ENCODE results near the gene EMC8.
A peak's percentile ranks its signal among the peaks of the same experiment; 100 is the strongest.

Gene EMC8

GRCh38 chr16:85823328-85823920, 24.1 kb upstream of the EMC8 start:
- Histone ChIP-seq H3K9me2 (replicated peaks; ENCODE audit: low read depth, low read length) (no peaks in the 10 kb centered on the region), H3K4me1 (ENCODE audit: insufficient read depth, low read length, poor library complexity, severe bottlenecking) (no peaks in the 10 kb centered on the region), H3K9ac (ENCODE audit: low read depth, low read length, poor library complexity, severe bottlenecking) (no peak overlapping the region), H3K9me3 (ENCODE audit: insufficient read depth, low read depth, low read length) (no peaks in the 10 kb centered on the region), H3K79me2 (ENCODE audit: insufficient read depth, low read length) (no peaks in the 10 kb centered on the region), H3K4me2 (ENCODE audit: low read depth, low read length, poor library complexity, severe bottlenecking) (no peak overlapping the region), H3K27me3 (ENCODE audit: insufficient read depth, low read length, poor library complexity, severe bottlenecking) (no peaks in the 10 kb centered on the region), H3K36me3 (ENCODE audit: insufficient read depth, low read length) (no peaks in the 10 kb centered on the region), H2AFZ (ENCODE audit: low read length) (no peak overlapping the region), H3F3A (ENCODE audit: low read depth) (no peaks in the 10 kb centered on the region), H4K20me1 (ENCODE audit: insufficient read depth, low read length, poor library complexity, severe bottlenecking) (no peaks in the 10 kb centered on the region), H3K4me3 (ENCODE audit: low read length, poor library complexity, severe bottlenecking) (no peak overlapping the region)
- TF ChIP-seq CTCF (conservative IDR thresholded peaks at IDR 0.05; ENCODE audit: low read length): no peak
- TF ChIP-seq EZH2phosphoT487 (IDR thresholded peaks at IDR 0.05; ENCODE audit: borderline replicate concordance): no peak

DNA sequence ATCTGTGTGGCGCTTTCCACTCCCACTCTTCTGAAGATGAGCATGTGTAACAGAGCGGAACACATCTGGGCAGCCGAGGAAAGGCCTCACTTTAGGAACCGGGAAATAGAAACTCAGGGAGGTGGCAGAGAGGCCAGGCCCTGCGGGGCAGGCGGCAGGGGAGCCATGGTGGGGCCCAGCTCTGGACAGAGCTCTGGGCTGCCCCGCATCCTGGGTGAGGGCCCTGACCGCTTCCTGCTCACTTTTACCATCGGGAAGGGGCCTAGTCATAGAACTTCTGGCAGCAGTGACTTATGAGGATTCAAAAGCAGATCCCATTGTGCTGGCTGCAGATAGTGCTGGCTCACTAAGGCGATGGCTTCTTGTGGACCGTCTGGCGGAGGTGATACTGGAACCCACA, 22.8 kb upstream of the EMC8 start:
- no peak overlapping the region for H3K4me2 ChIP-seq (ENCODE audit: low read depth, low read length, poor library complexity, severe bottlenecking)

GRCh38 chr16:85821390-85822135, 22.2 kb upstream of the EMC8 start:
- Histone ChIP-seq H3F3A (ENCODE audit: low read depth) (no peaks in the 10 kb centered on the region), H3K79me2 (ENCODE audit: insufficient read depth, low read length) (no peaks in the 10 kb centered on the region), H3K4me1 (ENCODE audit: insufficient read depth, low read length, poor library complexity, severe bottlenecking) (no peaks in the 10 kb centered on the region), H3K4me2 (ENCODE audit: low read depth, low read length, poor library complexity, severe bottlenecking) (no peak overlapping the region), H3K36me3 (ENCODE audit: insufficient read depth, low read length) (no peaks in the 10 kb centered on the region), H3K9ac (ENCODE audit: low read depth, low read length, poor library complexity, severe bottlenecking) (no peak overlapping the region), H3K4me3 (ENCODE audit: low read length, poor library complexity, severe bottlenecking) (no peak overlapping the region), H3K9me3 (ENCODE audit: insufficient read depth, low read depth, low read length) (no peaks in the 10 kb centered on the region), H4K20me1 (ENCODE audit: insufficient read depth, low read length, poor library complexity, severe bottlenecking) (no peaks in the 10 kb centered on the region), H3K27me3 (ENCODE audit: insufficient read depth, low read length, poor library complexity, severe bottlenecking) (no peaks in the 10 kb centered on the region), H3K9me2 (replicated peaks; ENCODE audit: low read depth, low read length) (no peaks in the 10 kb centered on the region), H2AFZ (ENCODE audit: low read length) (no peak overlapping the region)
- TF ChIP-seq CTCF (conservative IDR thresholded peaks at IDR 0.05; ENCODE audit: low read length): peak; percentile 90
- no peak for TF ChIP-seq EZH2phosphoT487 (IDR thresholded peaks at IDR 0.05; ENCODE audit: borderline replicate concordance)

More for the DNA sequence above, 22.8 kb upstream of the EMC8 start:
- no peaks in the 10 kb centered on the region for H3K9me3 ChIP-seq (ENCODE audit: insufficient read depth, low read depth, low read length)
- no peak overlapping the region for H3K9ac ChIP-seq (ENCODE audit: low read depth, low read length, poor library complexity, severe bottlenecking)
- no peaks in the 10 kb centered on the region for H3K9me2 ChIP-seq (replicated peaks; ENCODE audit: low read depth, low read length)
- no peak overlapping the region for H2AFZ ChIP-seq (ENCODE audit: low read length)
- H3F3A ChIP-seq (ENCODE audit: low read depth): no peaks in the 10 kb centered on the region
- H3K27me3 ChIP-seq (ENCODE audit: insufficient read depth, low read length, poor library complexity, severe bottlenecking): no peaks in the 10 kb centered on the region
- no peak overlapping the region for H3K4me3 ChIP-seq (ENCODE audit: low read length, poor library complexity, severe bottlenecking)
- TF ChIP-seq EZH2phosphoT487 (IDR thresholded peaks at IDR 0.05; ENCODE audit: borderline replicate concordance) (no peak), CTCF (conservative IDR thresholded peaks at IDR 0.05; ENCODE audit: low read length) (no peak)
- H3K4me1 ChIP-seq (ENCODE audit: insufficient read depth, low read length, poor library complexity, severe bottlenecking): no peaks in the 10 kb centered on the region
- no peaks in the 10 kb centered on the region for H4K20me1 ChIP-seq (ENCODE audit: insufficient read depth, low read length, poor library complexity, severe bottlenecking)
- H3K79me2 ChIP-seq (ENCODE audit: insufficient read depth, low read length): no peaks in the 10 kb centered on the region
- no peaks in the 10 kb centered on the region for H3K36me3 ChIP-seq (ENCODE audit: insufficient read depth, low read length)
